Pulmonary artery endothelial cell (primary cell): Measurements from ENCODE around the gene SIGLEC9. TPM values are rescaled to one million over a fixed set of nuclear protein-coding genes. Genes with fewer than 3 reads are reported as not detected.
A peak's percentile ranks its signal among the peaks of the same experiment; 100 is the strongest.

Experiments
- DNase-seq: peaks from one replicate; pipeline ENCODE4 v3.0.0-alpha.2; 2011; ENCODE audit warnings: low read depth, low spot score
- total RNA-seq: library from RNA; depleted of rRNA; stranded (reverse); fragments of >200 nt; gene quantifications from 2 replicates; pipeline ENCODE4 v1.2.3, GENCODE V29; 2014

Gene SIGLEC9
- total RNA-seq, 1 donor from 2014 or later = not detected

- DNase-seq = no peak
Measured at GRCh38 chr19:51096473-51097165, 28.1 kb upstream of the SIGLEC9 start.

GRCh38 chr19:51097166-51097738 is 27.5 kb upstream of the SIGLEC9 start:
- no peak for DNase-seq

GRCh38 chr19:51097796-51098195 is 26.9 kb upstream of the SIGLEC9 start:
- no peak for DNase-seq

GRCh38 chr19:51098365-51099046 is 26.2 kb upstream of the SIGLEC9 start:
- no peak for DNase-seq

GRCh38 chr19:51099047-51099382 is 25.7 kb upstream of the SIGLEC9 start:
- no peak for DNase-seq

GRCh38 chr19:51100601-51101000 is 24.1 kb upstream of the SIGLEC9 start:
- no peak for DNase-seq

GRCh38 chr19:51101171-51101865 is 23.4 kb upstream of the SIGLEC9 start:
- no peak for DNase-seq

GRCh38 chr19:51102991-51103390 is 21.7 kb upstream of the SIGLEC9 start:
- no peak for DNase-seq

- DNase-seq = no peak
Measured at GRCh38 chr19:51103926-51104341, 20.8 kb upstream of the SIGLEC9 start.

GRCh38 chr19:51107406-51108065 is 17.2 kb upstream of the SIGLEC9 start:
- no peak for DNase-seq

GRCh38 chr19:51108066-51108804 is 16.5 kb upstream of the SIGLEC9 start, which contains the start of gene CTU1:
Gene CTU1, minus strand, starts transcription at chr19:51108409. Its CDS starts 3,840 bp downstream, at chr19:51104569.
- peak; percentile 98 for DNase-seq

- DNase-seq = no peak
Measured at GRCh38 chr19:51108805-51109146, 15.9 kb upstream of the SIGLEC9 start.

GRCh38 chr19:51110666-51110971 is 14.1 kb upstream of the SIGLEC9 start:
- DNase-seq = no peak

GRCh38 chr19:51111606-51112005 is 13.1 kb upstream of the SIGLEC9 start:
- no peak for DNase-seq

- no peak for DNase-seq
Measured at GRCh38 chr19:51114087-51114729, 10.5 kb upstream of the SIGLEC9 start.

GRCh38 chr19:51116736-51117286 is 7.9 kb upstream of the SIGLEC9 start:
- no peak for DNase-seq

GRCh38 chr19:51119101-51119500 is 5.6 kb upstream of the SIGLEC9 start:
- DNase-seq = no peak

GRCh38 chr19:51119611-51120010 is 5.1 kb upstream of the SIGLEC9 start:
- DNase-seq = no peak

- DNase-seq = no peak
Measured at GRCh38 chr19:51120160-51120559, 4.5 kb upstream of the SIGLEC9 start.

GRCh38 chr19:51121257-51121656 is 3.4 kb upstream of the SIGLEC9 start:
- DNase-seq = no peak
